ENCODE measurements around the gene ANGPT4.

GRCh38 chr20:846894-847278, 69.2 kb downstream of the ANGPT4 start:
- TF ChIP-seq EZH2 (IDR thresholded peaks at IDR 0.05) (no peak), POLR2AphosphoS5 (IDR thresholded peaks at IDR 0.05; ENCODE audit: borderline replicate concordance, low read depth, low read length) (no peak)

Data from SK-N-MC (cell line).